GM12873 (cell line): ENCODE results near the gene SERPINE2.

Experiments used
- TF ChIP-seq, protein P1 (sequence below): IDR thresholded peaks from 2 replicates; pipeline ENCODE4 v1.5.1; 2012; ENCODE audit warnings: low read depth, mild to moderate bottlenecking, moderate library complexity, low read length, control low read depth; ENCODE audit not compliant: insufficient read depth; ENCODE audit errors: missing control alignments

The SERPINE2 gene

GRCh38 chr2:223936862-223937326 lies 102.2 kb downstream of the SERPINE2 start:
- TF ChIP-seq, protein P1, sequence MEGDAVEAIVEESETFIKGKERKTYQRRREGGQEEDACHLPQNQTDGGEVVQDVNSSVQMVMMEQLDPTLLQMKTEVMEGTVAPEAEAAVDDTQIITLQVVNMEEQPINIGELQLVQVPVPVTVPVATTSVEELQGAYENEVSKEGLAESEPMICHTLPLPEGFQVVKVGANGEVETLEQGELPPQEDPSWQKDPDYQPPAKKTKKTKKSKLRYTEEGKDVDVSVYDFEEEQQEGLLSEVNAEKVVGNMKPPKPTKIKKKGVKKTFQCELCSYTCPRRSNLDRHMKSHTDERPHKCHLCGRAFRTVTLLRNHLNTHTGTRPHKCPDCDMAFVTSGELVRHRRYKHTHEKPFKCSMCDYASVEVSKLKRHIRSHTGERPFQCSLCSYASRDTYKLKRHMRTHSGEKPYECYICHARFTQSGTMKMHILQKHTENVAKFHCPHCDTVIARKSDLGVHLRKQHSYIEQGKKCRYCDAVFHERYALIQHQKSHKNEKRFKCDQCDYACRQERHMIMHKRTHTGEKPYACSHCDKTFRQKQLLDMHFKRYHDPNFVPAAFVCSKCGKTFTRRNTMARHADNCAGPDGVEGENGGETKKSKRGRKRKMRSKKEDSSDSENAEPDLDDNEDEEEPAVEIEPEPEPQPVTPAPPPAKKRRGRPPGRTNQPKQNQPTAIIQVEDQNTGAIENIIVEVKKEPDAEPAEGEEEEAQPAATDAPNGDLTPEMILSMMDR = no peak

GRCh38 chr2:223935459-223936125 lies 103.5 kb downstream of the SERPINE2 start:
- TF ChIP-seq, protein P1 = no peak

DNA sequence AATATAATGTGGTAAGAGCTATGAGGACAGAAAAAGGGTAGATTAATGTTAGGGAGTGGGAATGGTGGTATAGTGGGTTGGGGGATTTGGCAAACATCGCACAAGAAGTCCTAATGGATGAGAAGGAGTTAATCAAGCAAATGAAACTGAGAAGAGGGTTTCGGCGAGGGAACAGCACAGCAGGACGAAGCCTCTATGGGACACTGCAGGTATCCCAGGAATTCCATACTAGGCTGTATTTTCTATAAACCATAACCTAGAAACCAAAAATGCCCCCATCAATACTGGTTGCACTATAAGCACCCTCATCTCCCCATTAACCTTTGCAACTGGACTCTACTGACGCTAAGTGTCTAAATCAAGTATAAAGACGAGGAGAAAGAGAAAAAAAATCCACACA lies 104.2 kb downstream of the SERPINE2 start:
- TF ChIP-seq, protein P1 = no peak

GRCh38 chr2:223932816-223933800 lies 106.0 kb downstream of the SERPINE2 start:
- TF ChIP-seq, protein P1 = no peak

DNA sequence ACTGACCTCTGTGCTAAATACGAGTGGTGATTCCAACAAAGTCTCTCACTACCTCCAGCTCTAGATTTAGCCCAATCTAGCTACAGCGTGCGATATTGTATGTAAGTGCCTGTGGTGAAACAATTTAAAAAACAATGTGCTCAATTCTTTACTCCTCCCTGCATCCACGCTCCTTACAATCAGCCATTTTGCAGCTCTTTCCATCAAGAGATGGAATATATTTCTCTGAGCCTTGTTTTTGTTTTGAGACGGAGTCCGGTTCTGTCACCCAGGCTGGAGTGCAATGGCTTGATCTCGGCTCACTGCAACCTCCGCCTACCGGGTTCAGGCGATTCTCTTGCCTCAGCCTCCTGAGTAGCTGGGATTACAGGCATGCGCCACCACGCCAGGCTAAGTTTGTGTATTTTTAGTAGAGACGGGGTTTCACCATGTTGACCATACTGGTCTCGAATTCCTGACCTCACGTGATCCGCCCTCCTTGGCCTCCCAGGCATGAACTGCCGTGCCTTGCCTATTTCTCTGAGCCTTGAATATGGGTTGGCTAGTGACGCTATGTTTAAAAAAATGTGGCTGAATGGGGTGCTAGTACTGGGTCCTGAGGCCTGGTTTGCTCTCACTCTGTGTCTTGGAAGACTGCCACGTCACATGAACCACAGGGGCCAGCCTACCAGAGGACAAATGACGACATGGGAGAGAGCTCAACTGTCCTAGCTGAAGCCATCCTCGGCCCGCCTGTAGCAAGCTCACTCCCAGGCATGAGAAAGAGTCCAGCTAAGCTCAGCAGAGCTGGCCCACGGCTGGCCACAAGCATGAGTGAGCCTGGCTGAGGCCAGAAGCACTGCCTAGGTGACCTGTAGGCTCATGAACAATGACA lies 108.7 kb downstream of the SERPINE2 start:
- TF ChIP-seq, protein P1 = no peak

DNA sequence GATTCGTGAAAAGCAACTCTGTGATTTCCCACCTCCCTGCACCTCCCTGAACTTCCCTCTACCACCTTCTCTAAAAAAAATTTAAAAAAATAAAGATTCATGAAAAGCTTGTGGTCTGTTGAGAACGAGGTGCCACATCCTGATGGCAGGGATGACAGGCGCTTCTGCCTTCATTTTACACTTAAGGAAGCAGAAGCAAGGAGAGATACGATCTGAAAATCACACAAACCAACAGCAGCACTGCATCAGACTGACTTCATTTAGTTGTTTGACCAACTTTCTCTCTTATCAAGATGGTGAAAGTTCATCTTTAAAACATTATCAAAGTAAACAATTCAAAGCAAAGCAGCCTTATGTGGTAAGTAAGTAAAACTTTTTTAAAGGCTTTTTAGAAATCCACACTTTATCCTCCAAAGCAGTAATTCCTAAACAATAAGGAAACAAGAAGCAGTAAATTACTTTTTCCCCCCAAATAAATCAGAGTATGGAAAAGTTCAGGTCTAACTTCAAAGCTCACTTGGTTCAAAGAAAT lies 109.4 kb downstream of the SERPINE2 start:
- TF ChIP-seq, protein P1 = no peak
